ENCODE results near the gene NINJ2.

Gene NINJ2

DNA sequence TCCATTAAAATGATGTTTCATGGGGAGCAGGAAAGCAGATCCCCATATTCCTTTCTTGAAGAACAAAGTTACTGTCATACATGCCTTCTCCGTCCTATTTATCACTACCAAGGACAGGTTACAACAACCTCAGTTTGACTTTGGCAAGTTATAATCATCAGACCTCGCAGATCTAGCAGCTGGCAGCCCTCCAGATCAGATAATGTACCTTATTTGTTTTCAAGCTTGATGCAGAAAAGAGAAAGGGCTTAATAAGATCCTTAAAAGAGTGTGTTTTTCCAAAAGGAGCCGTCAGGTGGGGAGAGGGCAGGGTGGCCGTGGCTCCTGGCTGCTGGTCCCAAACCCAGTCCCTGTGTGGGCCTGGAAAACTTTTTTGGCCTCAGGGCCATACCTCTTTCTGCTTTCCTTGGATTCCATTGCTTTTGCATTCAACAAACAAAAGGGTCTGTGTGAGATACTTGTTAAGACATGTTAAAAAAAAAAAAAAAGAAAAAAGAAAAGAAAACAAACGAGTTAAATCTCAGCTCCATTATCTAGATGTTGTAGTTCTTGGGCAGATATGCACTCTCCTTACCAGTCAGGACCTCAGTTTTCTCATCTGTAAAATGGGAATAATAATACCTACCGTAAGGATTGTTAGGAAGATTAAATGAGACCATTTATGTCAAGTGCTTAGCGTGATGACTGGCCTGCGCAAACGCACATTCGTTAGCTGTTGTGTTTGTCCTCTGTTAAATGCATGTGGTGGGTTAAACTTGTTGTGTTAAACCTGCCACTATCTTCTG lies 138.9 kb downstream of the NINJ2 start:
- no peak for DNase-seq

DNA sequence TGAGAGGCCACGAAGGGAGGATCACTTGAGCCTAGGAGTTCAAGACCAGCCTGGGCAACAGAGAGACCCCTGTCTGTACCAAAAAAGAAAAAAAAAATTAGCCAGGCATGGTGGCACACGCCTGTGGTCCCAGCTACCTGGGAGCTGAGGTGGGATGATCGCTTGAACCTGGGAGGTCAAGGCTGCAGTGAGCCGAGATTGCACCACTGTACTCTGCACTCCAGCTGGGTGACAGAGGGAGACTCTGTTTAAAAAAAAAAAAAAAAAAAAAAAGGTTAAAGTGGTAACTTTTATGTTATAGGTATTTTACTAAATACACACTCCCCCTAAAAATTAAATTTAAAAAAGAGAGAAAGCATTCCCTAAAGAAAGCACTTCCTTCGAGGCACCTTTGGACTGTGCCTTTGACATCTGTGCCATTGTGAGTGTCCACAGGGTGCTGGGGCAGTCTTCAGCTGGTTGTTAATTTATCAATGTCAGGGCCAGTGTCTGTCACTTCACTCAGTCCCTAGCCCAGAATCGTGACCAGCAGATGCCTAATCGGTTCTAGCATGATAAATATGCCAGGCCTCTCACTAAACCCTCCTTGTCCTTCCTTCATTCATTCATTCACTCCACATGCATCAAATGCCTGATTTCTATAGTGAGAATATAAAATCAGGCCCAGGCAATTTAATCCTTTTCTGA lies 140.4 kb downstream of the NINJ2 start:
- no peak for DNase-seq

DNA sequence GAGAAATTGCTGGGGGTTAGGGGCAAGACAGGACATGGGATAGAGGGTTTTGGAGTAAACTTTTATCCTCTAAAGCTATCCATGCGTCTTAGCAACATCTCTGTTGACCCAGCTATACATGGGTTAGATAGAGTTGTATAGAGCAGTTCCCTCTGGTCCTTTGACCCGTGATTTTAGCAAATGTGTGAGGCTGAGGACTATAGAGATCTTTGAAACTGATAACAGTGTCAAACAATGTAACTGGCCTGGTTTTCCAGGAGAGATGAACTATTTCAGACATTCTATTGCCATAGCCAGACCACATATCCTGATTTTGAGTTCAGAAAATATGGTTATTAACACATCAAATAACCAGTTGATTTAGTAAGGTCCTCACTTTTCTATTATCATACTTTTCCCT lies 143.1 kb downstream of the NINJ2 start:
- DNase-seq: no peak

DNA sequence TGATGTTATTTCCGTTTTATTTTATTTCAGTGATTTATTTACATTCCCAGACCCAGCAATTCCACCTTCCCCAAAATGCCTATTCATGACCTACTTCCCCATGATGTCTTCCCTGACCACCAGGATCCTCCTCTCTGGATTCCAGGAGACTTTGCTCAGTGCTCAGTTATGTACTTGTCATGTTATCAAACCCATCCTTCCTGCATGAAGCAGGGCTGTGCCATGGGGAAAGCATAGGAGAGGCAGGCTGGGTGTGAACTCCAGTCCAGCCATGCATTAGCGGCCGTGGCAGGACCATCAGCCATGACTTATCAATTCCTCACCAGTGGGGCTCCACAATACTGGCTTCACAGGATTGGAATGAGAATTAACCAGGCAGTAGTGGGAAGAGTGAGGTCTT lies 145.7 kb downstream of the NINJ2 start:
- no peak for DNase-seq

Measured in activated effector memory CD4-positive, alpha-beta T cell treated with anti-CD3 and anti-CD28 coated beads, Interleukin-2, amount 50 U/mL, for 16 hours (primary cell).